HEK293T (cell line): ENCODE data around the gene SMYD5.

ENCODE experiments used
- FOXA1 ChIP-seq: fragments of 450-650 bp; IDR thresholded peaks from 2 replicates; pipeline ENCODE4 v1.6.1; 2016; ENCODE audit warnings: mild to moderate bottlenecking
- FOXK2 ChIP-seq: fragments of 450-650 bp; IDR thresholded peaks from 2 replicates; pipeline ENCODE4 v1.6.1; 2016; ENCODE audit warnings: mild to moderate bottlenecking
- FOXM1 ChIP-seq: fragments of 450-650 bp; IDR thresholded peaks from 2 replicates; pipeline ENCODE4 v1.6.1; 2017; ENCODE audit warnings: mild to moderate bottlenecking, borderline replicate concordance
- SP1 ChIP-seq: fragments of 450-650 bp; IDR thresholded peaks from 2 replicates; pipeline ENCODE4 v1.6.1; 2017
- SUZ12 ChIP-seq: fragments of 450-650 bp; IDR thresholded peaks from 2 replicates; pipeline ENCODE4 v1.6.1; 2016; ENCODE audit warnings: mild to moderate bottlenecking
- TARDBP ChIP-seq: fragments of 450-650 bp; IDR thresholded peaks from 2 replicates; pipeline ENCODE4 v1.6.1; 2016
- ZNF384 ChIP-seq: fragments of 450-650 bp; IDR thresholded peaks from 2 replicates; pipeline ENCODE4 v1.6.1; 2016

DNA sequence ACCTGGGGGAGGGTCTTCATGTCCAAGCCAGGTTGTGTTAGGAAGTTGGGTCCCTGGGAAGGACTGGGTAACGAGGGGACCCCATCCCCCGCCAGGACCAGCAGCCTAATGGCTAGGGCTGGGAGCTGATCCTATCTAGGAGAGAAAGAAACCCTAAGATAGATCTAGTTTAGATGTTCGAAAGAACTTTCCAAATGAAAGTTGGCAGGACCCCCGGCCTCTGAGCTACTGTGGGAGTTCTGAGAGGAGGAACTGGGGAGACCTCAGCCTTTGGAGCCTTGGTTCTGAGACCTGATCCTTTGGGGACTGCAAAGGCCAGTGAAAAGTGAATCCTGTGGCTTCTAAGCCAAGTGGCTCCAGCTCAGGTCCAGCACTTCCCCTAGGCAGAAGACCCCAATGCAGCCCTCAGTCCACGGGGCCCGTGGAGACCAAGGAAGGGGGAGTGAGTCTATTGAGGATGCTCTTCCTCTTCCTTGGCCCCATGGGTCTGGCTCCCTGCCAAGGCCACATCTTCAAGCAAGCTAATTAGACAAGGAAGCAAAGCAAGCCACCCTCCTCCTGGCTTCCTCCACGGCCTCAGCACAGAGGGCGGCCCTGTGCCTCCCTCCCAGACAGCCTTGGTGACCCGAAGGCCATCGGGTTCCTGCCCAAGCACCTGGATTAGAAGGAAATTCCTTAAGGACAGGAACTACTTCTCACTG lies 43.5 kb downstream of the SMYD5 start:
- TF ChIP-seq TARDBP (no peak), FOXA1 (no peak), SUZ12 (no peak), SP1 (no peak), ZNF384 (no peak), FOXM1 (no peak), FOXK2 (no peak)
